Bronchus fibroblast of lung (primary cell): ENCODE data around the gene ZNF732. TPM values are rescaled to one million over a fixed set of nuclear protein-coding genes. Genes with fewer than 3 reads are reported as not detected.

Experiments
- total RNA-seq: library from RNA; depleted of rRNA; stranded (reverse); fragments of >200 nt; gene quantifications from 2 replicates; pipeline ENCODE4 v1.2.3, GENCODE V29; 2015

The ZNF732 gene
- total RNA-seq: 1.0 and 1.2 TPM in 2 replicates

GRCh38 chr4:304969-305680 lies at the start of gene ZNF732:
TSS of gene ZNF732 (minus strand) at chr4:305474. CDS start at chr4:305310, 164 bp downstream.

GRCh38 chr4:337143-337931 lies 32.1 kb upstream of the ZNF732 start, which contains the start of gene ZNF141:
TSS of gene ZNF141 (plus strand) at chr4:337814. CDS start at chr4:337984, 170 bp downstream.

Other genes with a start within 250 kb of the ZNF732 start
- 2.4 and 2.9 TPM in 2 replicates for gene ZNF718, start 181.0 kb downstream of the ZNF732 start, total RNA-seq
- 3.9 and 4.7 TPM in 2 replicates for gene ZNF141, start 32.3 kb upstream of the ZNF732 start, total RNA-seq
- gene ZNF721, start 193.7 kb upstream of the ZNF732 start, total RNA-seq: 7.9 and 13.2 TPM in 2 replicates
- 21.0 and 27.7 TPM in 2 replicates for gene PIGG, start 193.7 kb upstream of the ZNF732 start, total RNA-seq